ENCODE measurements around the gene PLAC8. TPM values are rescaled to one million over a fixed set of nuclear protein-coding genes. Genes with fewer than 3 reads are reported as not detected.

The PLAC8 gene
- total and polyA plus RNA-seq, 2 of the 8 experiments (the other 6 are each of a cell fraction or from before 2014, with no cell fraction given) = 0.98 to 1.1 TPM

DNA sequence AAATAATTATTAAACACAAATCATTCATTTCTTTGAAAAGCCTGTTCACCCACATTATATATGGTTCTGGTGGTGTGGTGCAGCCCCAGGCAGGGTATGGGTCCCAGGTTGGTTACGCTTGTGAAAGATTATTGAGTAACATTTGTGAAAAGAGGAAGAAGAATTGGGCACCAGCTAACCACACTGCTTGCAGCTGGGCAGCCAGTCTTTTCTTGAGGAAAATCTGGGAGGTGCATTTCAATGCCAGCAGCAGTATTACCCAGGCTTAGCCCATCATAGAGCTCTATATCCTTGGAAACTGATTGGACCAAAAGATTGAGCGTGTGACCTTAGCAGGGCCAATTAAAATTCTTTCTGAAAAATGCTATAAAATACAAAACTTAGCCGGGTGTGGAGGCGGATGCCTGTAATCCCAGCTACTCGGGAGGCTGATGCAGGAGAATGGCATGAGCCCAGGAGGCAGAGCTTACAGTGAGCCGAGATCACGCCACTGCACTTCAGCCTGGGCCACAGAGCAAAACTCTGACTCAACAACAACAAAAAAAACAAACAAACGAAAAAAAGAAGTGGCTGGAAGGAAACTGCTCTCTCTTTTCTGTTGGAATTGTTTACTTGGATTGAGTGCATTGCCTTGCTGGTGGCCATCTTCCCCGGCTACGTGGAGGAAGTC is 9.7 kb upstream of the PLAC8 start:
- Histone ChIP-seq H2BK12ac (ENCODE audit: low read depth, low read length) (no peak overlapping the region), H2AFZ (ENCODE audit: low read length) (no peak overlapping the region; the same call in 1 of the 2 replicates), H4K20me1 (replicated peaks in 1 of 2; ENCODE audit: control insufficient read depth in 1 of 2, insufficient read depth in 2 of 2, low read length in 2 of 2) (no peaks in the 10 kb centered on the region), H3K4me2 (ENCODE audit: insufficient read depth in 1 of 2, low read depth in 2 of 2, low read length in 2 of 2) (no peak overlapping the region), H2AK5ac (ENCODE audit: low read depth, low read length) (no peak overlapping the region), H3K23ac (ENCODE audit: insufficient read length) (no peak overlapping the region), H3K9ac (replicated peaks in 1 of 4; ENCODE audit: extremely low read depth in 1 of 4, low read depth in 3 of 4, low read length in 3 of 4) (no peak overlapping the region), H2BK20ac (ENCODE audit: low read length) (no peak overlapping the region), H3K36me3 (ENCODE audit: control insufficient read depth in 2 of 4, insufficient read depth in 4 of 4, low read length in 3 of 4) (no peaks in the 10 kb centered on the region), H3K79me2 (ENCODE audit: control insufficient read depth in 1 of 2, insufficient read depth in 2 of 2, low read length in 2 of 2) (no peaks in the 10 kb centered on the region), H4K5ac (ENCODE audit: insufficient read length, low read depth, low read length) (no peak overlapping the region), H3K27ac (ENCODE audit: low read depth, low read length) (no peak overlapping the region), H3K4me1 (replicated peaks in 1 of 4; ENCODE audit: control insufficient read depth in 3 of 4, insufficient read depth in 4 of 4, low read length in 3 of 4) (no peaks in the 10 kb centered on the region), H3K23me2 (ENCODE audit: low read depth, low read length) (no peaks in the 10 kb centered on the region), H3K4ac (replicated peaks; ENCODE audit: insufficient read length, low read depth, low read length) (no peak overlapping the region), H3K9me3 (ENCODE audit: insufficient read depth in 2 of 2, low read depth in 1 of 2, low read length in 1 of 2) (peaks cover 0 to 2% of the 10 kb centered on the region in 2 experiments; a peak in 2 of 4 replicates), H2BK120ac (replicated peaks; ENCODE audit: low read depth, low read length) (no peak overlapping the region), H2BK5ac (ENCODE audit: low read depth, low read length) (no peak overlapping the region), H3K79me1 (ENCODE audit: low read depth, low read length) (no peaks in the 10 kb centered on the region), H2BK15ac (ENCODE audit: low read length) (no peak overlapping the region), H3K14ac (ENCODE audit: insufficient read length) (no peak overlapping the region), H4K8ac (ENCODE audit: extremely low read depth, insufficient read depth, low read length) (no peak overlapping the region), H3K56ac (replicated peaks; ENCODE audit: insufficient read length, low read depth, low read length) (no peak overlapping the region), H3K27me3 (replicated peaks in 1 of 4; ENCODE audit: control insufficient read depth in 3 of 4, extremely low read depth in 1 of 4, insufficient read depth in 3 of 4, low read length in 3 of 4) (no peaks in the 10 kb centered on the region), H4K91ac (replicated peaks; ENCODE audit: insufficient read length, low read length) (no peak overlapping the region), H3K4me3 (ENCODE audit: extremely low read depth in 1 of 4, insufficient read depth in 2 of 4, low read depth in 3 of 4, low read length in 4 of 4) (no peak overlapping the region), H3K18ac (ENCODE audit: extremely low read depth, low read length) (no peak overlapping the region)
- FAIRE-seq (no peak), DNase-seq (ENCODE audit: low read depth in 1 of 2, low spot score in 2 of 2) (no peak)
- 88% methylated on average over 10 of the region's 10 CpGs; no CpG with 5 or more reads in 1 of the 2 experiments for WGBS, 2 experiments (ENCODE audit: extremely low coverage in 1 of 2, insufficient coverage in 1 of 2, insufficient read length in 1 of 2, insufficient replicate concordance in 2 of 2, low coverage in 1 of 2, low lambda C conversion rate in 2 of 2, missing lambda C conversion rate in 1 of 2)
- ChIA-PET CTCF (ENCODE audit: partially characterized antibody) (interaction anchor here (0.8 to 1.1 kb wide), 3 partner anchors 9 to 195 kb away, joined by 3 read pairs; partner anchors contain the start of gene PLAC8), POLR2A (ENCODE audit: partially characterized antibody) (no interaction called here)
- TF ChIP-seq, protein P1, sequence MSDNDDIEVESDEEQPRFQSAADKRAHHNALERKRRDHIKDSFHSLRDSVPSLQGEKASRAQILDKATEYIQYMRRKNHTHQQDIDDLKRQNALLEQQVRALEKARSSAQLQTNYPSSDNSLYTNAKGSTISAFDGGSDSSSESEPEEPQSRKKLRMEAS (IDR thresholded peaks at IDR 0.05) = no peak
- no peak for TF ChIP-seq EZH2 (IDR thresholded peaks at IDR 0.05; ENCODE audit: low read depth, low read length, severe bottlenecking)
- no peak for TF ChIP-seq NRF1 (IDR thresholded peaks at IDR 0.05; ENCODE audit: low read depth, low read length)
- TF ChIP-seq TAF7 (optimal IDR thresholded peaks at IDR 0.05; ENCODE audit: borderline replicate concordance, low read depth, low read length) = no peak
- TF ChIP-seq SAP30 (IDR thresholded peaks at IDR 0.05; ENCODE audit: insufficient read depth, insufficient replicate concordance, low read length) = no peak
